GM12873 (cell line): ENCODE measurements around the gene CNN2.

Experiments
- CTCF ChIP-seq: IDR thresholded peaks from 2 replicates; pipeline ENCODE4 v1.5.1; 2012; ENCODE audit warnings: low read depth, mild to moderate bottlenecking, moderate library complexity, low read length, control low read depth; ENCODE audit not compliant: insufficient read depth; ENCODE audit errors: missing control alignments

CNN2 gene

GRCh38 chr19:991932-992669 is 34.3 kb upstream of the CNN2 start:
- no peak for TF ChIP-seq CTCF

GRCh38 chr19:992670-993055 is 33.7 kb upstream of the CNN2 start:
- TF ChIP-seq CTCF = no peak

DNA sequence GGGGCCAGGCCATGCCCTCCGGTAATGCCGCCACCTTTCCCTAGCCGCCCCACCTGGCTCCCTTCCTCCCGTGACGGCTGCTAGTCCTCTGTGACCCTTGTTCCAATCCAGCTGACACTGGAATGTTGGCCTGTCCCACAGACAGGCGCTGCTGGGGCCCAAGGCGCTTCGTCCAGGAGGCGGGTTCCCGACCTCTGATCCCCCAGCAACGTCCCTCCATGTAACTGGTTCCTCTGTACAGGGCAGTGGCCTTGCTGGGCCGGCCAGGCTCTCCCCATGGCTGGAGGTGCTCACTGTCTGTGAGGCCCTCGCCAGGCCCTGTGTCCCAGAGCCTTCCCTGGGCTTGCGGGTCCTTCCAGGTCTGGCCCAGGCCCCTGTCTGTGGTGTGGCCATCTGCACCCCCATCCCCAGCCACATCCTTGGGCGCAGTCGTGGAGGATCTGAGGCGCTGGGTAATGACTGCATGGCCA is 33.0 kb upstream of the CNN2 start:
- no peak for TF ChIP-seq CTCF

- TF ChIP-seq CTCF = no peak
Observed at GRCh38 chr19:993831-994393, 32.5 kb upstream of the CNN2 start.

DNA sequence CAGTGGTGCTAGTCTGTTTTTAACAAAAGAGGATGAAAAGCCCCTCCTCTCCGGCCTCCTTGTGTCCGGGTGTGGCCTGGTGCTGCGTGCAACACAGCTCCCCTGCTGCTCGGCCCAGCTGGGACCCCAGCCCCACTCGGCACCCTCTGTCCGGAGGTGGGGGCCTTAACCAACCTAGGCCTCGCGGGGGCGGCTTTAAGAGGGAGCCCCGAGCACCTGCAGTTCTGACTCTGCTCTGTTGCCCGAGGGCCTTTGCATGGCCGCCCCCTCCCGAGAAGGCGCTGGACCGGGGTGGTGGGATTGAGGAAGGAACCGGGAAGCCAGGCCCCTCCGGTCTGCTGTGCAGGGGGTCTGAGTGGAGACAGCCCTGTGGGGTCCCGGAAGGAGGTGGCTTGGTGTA is 31.9 kb upstream of the CNN2 start:
- no peak for TF ChIP-seq CTCF

GRCh38 chr19:995051-995827 is 31.2 kb upstream of the CNN2 start:
- TF ChIP-seq CTCF = no peak
